ENCODE results near the gene PEX26.

- no peak for TF ChIP-seq CTCF (conservative IDR thresholded peaks at IDR 0.05 in 1 of 2, IDR thresholded peaks at IDR 0.05 in 1 of 2; ENCODE audit: low read depth in 1 of 2, low read length in 2 of 2)
- TF ChIP-seq EZH2 (IDR thresholded peaks at IDR 0.05; ENCODE audit: low read length, missing control alignments): no peak
These were observed 12.5 kb upstream of the PEX26 start for GRCh38 chr22:18065256-18065655.
